Endothelial cell of umbilical vein (primary cell): ENCODE measurements around the gene ZNF425. TPM values are rescaled to one million over a fixed set of nuclear protein-coding genes. Genes with fewer than 3 reads are reported as not detected.

Experiments
- BruUV-seq: library from RNA; stranded (reverse); fragments of 400-500 nt; replicated peaks from 2 replicates; lab custom pipeline; 2021; lab: Mats Ljungman, UMichigan
- CTCF ChIA-PET: fragments of 300-600, 350-600 bp; sonication (Branson Sonifier 250); formaldehyde crosslinking; loops from one replicate; lab custom pipeline; 2021; ENCODE audit warnings: antibody characterized with exemption, inconsistent platforms; lab: Charles Lee
- POLR2A ChIA-PET: fragments of 300-600, 350-600 bp; sonication (Branson Sonifier 250); formaldehyde crosslinking; loops from one replicate; lab custom pipeline; 2021; ENCODE audit warnings: antibody characterized with exemption, inconsistent platforms; lab: Charles Lee
- DNase-seq: peaks from one replicate; pipeline ENCODE4 v3.0.0-alpha.2; 2011; ENCODE audit warnings: low read depth, low spot score
- FAIRE-seq: peaks from 2 replicates; lab custom pipeline; 2011; peaks lifted over from hg19 to GRCh38; lab: Jason Lieb, UNC
- H2AFZ ChIP-seq: 2 replicates; pipeline ENCODE4 v1.6.0; 2012; ENCODE audit warnings: low read depth, low read length, control low read depth, inconsistent platforms
- H3K27ac ChIP-seq: 2 replicates; pipeline ENCODE4 v1.5.1; 2011; ENCODE audit warnings: low read depth, mild to moderate bottlenecking, control low read depth, low read length, moderate library complexity; ENCODE audit not compliant: insufficient read depth
- H3K27me3 ChIP-seq, 2 experiments: 2 replicates each; pipeline versions ENCODE4 v1.6.0 to v1.6.1; 2011; ENCODE audit warnings: low read length in 2 of 2, mixed read lengths in 1 of 2; ENCODE audit not compliant: control insufficient read depth in 2 of 2, insufficient read depth in 2 of 2
- H3K36me3 ChIP-seq, 2 experiments: 2 replicates in 1 of 2; 3 replicates in 1 of 2; pipeline ENCODE4 v1.5.1; 2011; ENCODE audit warnings: low read length in 2 of 2, mild to moderate bottlenecking in 1 of 2, moderate library complexity in 1 of 2; ENCODE audit not compliant: control insufficient read depth in 2 of 2, insufficient read depth in 2 of 2; ENCODE audit errors: extremely low read depth in 1 of 2
- H3K4me1 ChIP-seq: 3 replicates; pipeline ENCODE4 v1.5.1; 2011; ENCODE audit warnings: mild to moderate bottlenecking, low read length; ENCODE audit not compliant: control insufficient read depth, insufficient read depth; ENCODE audit errors: extremely low read depth
- H3K4me2 ChIP-seq: 2 replicates; pipeline ENCODE4 v1.6.1; 2011; ENCODE audit warnings: low read length, control low read depth, mixed read lengths; ENCODE audit not compliant: insufficient read depth
- H3K4me3 ChIP-seq, 3 experiments: fragments of 200-600 bp in 1 of 3; sonication (generic), shearing (Covaris generic) in 1 of 3; replicated peaks in 1 of 3; 2 replicates each; pipeline ENCODE4 v1.5.1; 2011 to 2016; ENCODE audit warnings: control low read depth in 3 of 3, low read length in 3 of 3, mild to moderate bottlenecking in 2 of 3, inconsistent platforms in 1 of 3, low read depth in 1 of 3, moderate library complexity in 1 of 3; ENCODE audit not compliant: insufficient read depth in 1 of 3
- H3K79me2 ChIP-seq: 2 replicates; pipeline ENCODE4 v1.6.0; 2012; ENCODE audit warnings: low read length, inconsistent platforms; ENCODE audit not compliant: control insufficient read depth, insufficient read depth
- H3K9ac ChIP-seq: replicated peaks from 2 replicates; pipeline ENCODE3; 2011; ENCODE audit warnings: low read length, control low read depth; ENCODE audit not compliant: insufficient read depth; ENCODE audit errors: extremely low read depth
- H3K9me1 ChIP-seq: replicated peaks from 3 replicates; pipeline ENCODE4 v1.6.0; 2011; ENCODE audit warnings: mild to moderate bottlenecking, low read length; ENCODE audit not compliant: control insufficient read depth, insufficient read depth; ENCODE audit errors: extremely low read depth
- H3K9me3 ChIP-seq: replicated peaks from 2 replicates; pipeline ENCODE4 v1.5.1; 2012; ENCODE audit warnings: low read length, inconsistent platforms; ENCODE audit not compliant: control insufficient read depth, insufficient read depth
- H4K20me1 ChIP-seq: replicated peaks from 2 replicates; pipeline ENCODE3; 2011; ENCODE audit warnings: mild to moderate bottlenecking, low read length; ENCODE audit not compliant: control insufficient read depth, insufficient read depth; ENCODE audit errors: extremely low read depth
- CTCF ChIP-seq, 2 donors: IDR thresholded peaks; 1 replicate in 1 of 2; 2 replicates in 1 of 2; pipeline ENCODE4 v1.5.1; 2011; ENCODE audit warnings: low read length in 2 of 2, mild to moderate bottlenecking in 2 of 2, moderate library complexity in 2 of 2, control low read depth in 1 of 2, inconsistent platforms in 1 of 2, low read depth in 1 of 2; ENCODE audit not compliant: insufficient read depth in 1 of 2; ENCODE audit errors: extremely low read depth in 1 of 2
- EZH2 ChIP-seq: IDR thresholded peaks from 2 replicates; pipeline ENCODE4 v1.6.1; 2012; ENCODE audit warnings: borderline replicate concordance, low read depth, mild to moderate bottlenecking, moderate library complexity, low read length, inconsistent platforms; ENCODE audit not compliant: severe bottlenecking
- FOS ChIP-seq: IDR thresholded peaks from 2 replicates; pipeline ENCODE4 v1.6.1; 2011; ENCODE audit warnings: mild to moderate bottlenecking, low read length, moderate library complexity, borderline replicate concordance; ENCODE audit not compliant: insufficient read depth
- GATA2 ChIP-seq: IDR thresholded peaks from 2 replicates; pipeline ENCODE4 v1.7.0; 2011; ENCODE audit warnings: low read depth, mild to moderate bottlenecking, moderate library complexity, mixed read lengths, low read length; ENCODE audit not compliant: insufficient read length, insufficient read depth
- JUN ChIP-seq: IDR thresholded peaks from 2 replicates; pipeline ENCODE4 v1.6.1; 2011; ENCODE audit warnings: borderline replicate concordance, low read depth; ENCODE audit not compliant: insufficient read length, insufficient read depth
- MAX ChIP-seq: IDR thresholded peaks from 2 replicates; pipeline ENCODE4 v1.6.1; 2011; ENCODE audit not compliant: insufficient read depth, insufficient read length
- MYC ChIP-seq: IDR thresholded peaks from one replicate; pipeline ENCODE4 v1.6.1; 2011; ENCODE audit warnings: mild to moderate bottlenecking, low read depth, low read length
- POLR2A ChIP-seq: IDR thresholded peaks from 2 replicates; pipeline ENCODE4 v1.6.1; 2012; ENCODE audit warnings: low read depth, mild to moderate bottlenecking, control low read depth, low read length
- POLR2AphosphoS5 ChIP-seq: IDR thresholded peaks from 2 replicates; pipeline ENCODE4 v1.6.1; 2012; ENCODE audit warnings: low read depth, mild to moderate bottlenecking, control low read depth, low read length, moderate library complexity; ENCODE audit not compliant: insufficient read depth
- dilution Hi-C: fragments of 300-500 bp; cut with MboI; formaldehyde crosslinking; loops from one replicate; pipeline ENCODE4 v1.15.0; 2019; ENCODE audit warnings: low sequenced_read_pairs; ENCODE audit not compliant: extremely low pct_ligation_motif_present
- intact Hi-C: fragments of 100-400 bp; cut with micrococcal nuclease; formaldehyde crosslinking; loops from one replicate; pipeline ENCODE4 v1.10.0; 2022
- polyA plus RNA-seq, 4 experiments: library from polyadenylated mRNA; depleted of rRNA in 3 of 4; stranded (reverse) in 3 of 4; unstranded in 1 of 4; fragments of >200 nt; gene quantifications; 2 replicates each; pipeline versions ENCODE4 v1.2.1 to v1.2.3, GENCODE V29; 2011 to 2012; ENCODE audit warnings: missing spikeins in 1 of 4
- total RNA-seq: library from RNA; stranded (reverse); gene quantifications from 2 replicates; pipeline ENCODE4 v1.2.3, GENCODE V29; 2021

ZNF425 gene
- total and polyA plus RNA-seq, 2 donors (not counting 3 experiments of a cell fraction or from before 2014, with no cell fraction given), result 0.68 to 0.93 TPM

GRCh38 chr7:149153346-149153745 is 27.2 kb upstream of the ZNF425 start:
- no TSS peak for BruUV-seq

More at GRCh38 chr7:149153346-149153745, 27.2 kb upstream of the ZNF425 start:
- peaks cover 2% of the 10 kb centered on the region in 2 experiments for H3K36me3 ChIP-seq
- peaks cover 3% of the 10 kb centered on the region for H3K4me1 ChIP-seq
- H4K20me1 ChIP-seq, result no peaks in the 10 kb centered on the region
- H3K9ac ChIP-seq, result no peak overlapping the region
- H3K27ac ChIP-seq, result no peak overlapping the region
- intact Hi-C loops, result no loop called here
- H3K27me3 ChIP-seq, result no peaks in the 10 kb centered on the region
- H3K4me2 ChIP-seq, result no peak overlapping the region
- H3K79me2 ChIP-seq, result peaks cover 47% of the 10 kb centered on the region
- H2AFZ ChIP-seq, result no peak overlapping the region
- no peaks in the 10 kb centered on the region for H3K9me1 ChIP-seq
- ChIA-PET CTCF (interaction anchor here (0.5 kb wide), 1 partner anchor 91 kb away, joined by 3 read pairs; no protein-coding TSS in a partner anchor), POLR2A (no interaction called here)
- H3K9me3 ChIP-seq, result no peaks in the 10 kb centered on the region
- TF ChIP-seq POLR2AphosphoS5 (no peak), CTCF (IDR thresholded peaks at IDR 0.05; ENCODE audit: extremely low read depth in 1 of 2, insufficient read depth in 1 of 2, low read depth in 1 of 2, low read length in 2 of 2) (no peak), JUN (no peak), FOS (no peak), MYC (no peak), GATA2 (no peak), EZH2 (no peak), POLR2A (no peak), MAX (no peak)
- FAIRE-seq, result no peak
- dilution Hi-C loops, result no loop called here
- no peak for DNase-seq
- no peak overlapping the region for H3K4me3 ChIP-seq
